ENCODE results near the gene MUC5B. TPM values are rescaled to one million over a fixed set of nuclear protein-coding genes. Genes with fewer than 3 reads are reported as not detected.
A peak's percentile ranks its signal among the peaks of the same experiment; 100 is the strongest.
"Not testable (repeated sequence)": the region's sequence is repeated elsewhere in the genome, so short reads cannot be mapped to it uniquely, and the experiment has no call there.

The MUC5B gene
- total and polyA plus RNA-seq, 9 donors = 0.02 to 35.3 (median 1.1) TPM; not detected in 1

DNA sequence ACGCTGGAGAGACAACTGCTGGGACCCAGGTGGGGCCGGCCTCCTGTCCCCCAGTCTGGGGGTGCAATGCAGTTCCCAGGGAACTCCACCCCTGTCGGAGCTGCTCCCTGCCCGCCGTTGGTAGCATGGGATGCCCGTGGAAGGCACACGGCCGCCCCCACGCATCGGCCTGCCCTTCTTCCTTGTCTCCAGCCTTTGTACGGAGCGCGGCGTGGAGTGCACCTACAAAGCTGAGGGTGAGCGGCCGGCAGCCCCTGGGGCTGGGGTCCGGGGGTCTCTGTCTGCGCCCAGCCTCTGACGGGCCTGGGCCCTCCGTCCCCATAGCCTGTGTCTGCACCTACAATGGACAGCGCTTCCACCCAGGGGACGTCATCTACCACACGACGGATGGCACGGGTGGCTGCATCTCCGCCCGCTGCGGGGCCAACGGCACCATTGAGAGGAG, 41.9 kb upstream of the MUC5B start:
- Histone ChIP-seq H3K27me3 (no peaks in the 10 kb centered on the region), H3K9me3 (no peaks in the 10 kb centered on the region), H3K4me1 (ENCODE audit: insufficient read depth) (no peaks in the 10 kb centered on the region), H3K27ac (no peak overlapping the region), H3K4me3 (no peak overlapping the region), H3K36me3 (no peaks in the 10 kb centered on the region)
- no peak for TF ChIP-seq EP300 (IDR thresholded peaks at IDR 0.05)
- no peak for TF ChIP-seq POLR2A (IDR thresholded peaks at IDR 0.05)
- TF ChIP-seq, protein P1, sequence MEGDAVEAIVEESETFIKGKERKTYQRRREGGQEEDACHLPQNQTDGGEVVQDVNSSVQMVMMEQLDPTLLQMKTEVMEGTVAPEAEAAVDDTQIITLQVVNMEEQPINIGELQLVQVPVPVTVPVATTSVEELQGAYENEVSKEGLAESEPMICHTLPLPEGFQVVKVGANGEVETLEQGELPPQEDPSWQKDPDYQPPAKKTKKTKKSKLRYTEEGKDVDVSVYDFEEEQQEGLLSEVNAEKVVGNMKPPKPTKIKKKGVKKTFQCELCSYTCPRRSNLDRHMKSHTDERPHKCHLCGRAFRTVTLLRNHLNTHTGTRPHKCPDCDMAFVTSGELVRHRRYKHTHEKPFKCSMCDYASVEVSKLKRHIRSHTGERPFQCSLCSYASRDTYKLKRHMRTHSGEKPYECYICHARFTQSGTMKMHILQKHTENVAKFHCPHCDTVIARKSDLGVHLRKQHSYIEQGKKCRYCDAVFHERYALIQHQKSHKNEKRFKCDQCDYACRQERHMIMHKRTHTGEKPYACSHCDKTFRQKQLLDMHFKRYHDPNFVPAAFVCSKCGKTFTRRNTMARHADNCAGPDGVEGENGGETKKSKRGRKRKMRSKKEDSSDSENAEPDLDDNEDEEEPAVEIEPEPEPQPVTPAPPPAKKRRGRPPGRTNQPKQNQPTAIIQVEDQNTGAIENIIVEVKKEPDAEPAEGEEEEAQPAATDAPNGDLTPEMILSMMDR (IDR thresholded peaks at IDR 0.05) = no peak
- DNase-seq = no peak
- 83 to 88% (median 88%) methylated on average over 29 of the region's 29 CpGs for WGBS, 3 donors
- intact Hi-C loops (cut with DNase I) = no loop called here

DNA sequence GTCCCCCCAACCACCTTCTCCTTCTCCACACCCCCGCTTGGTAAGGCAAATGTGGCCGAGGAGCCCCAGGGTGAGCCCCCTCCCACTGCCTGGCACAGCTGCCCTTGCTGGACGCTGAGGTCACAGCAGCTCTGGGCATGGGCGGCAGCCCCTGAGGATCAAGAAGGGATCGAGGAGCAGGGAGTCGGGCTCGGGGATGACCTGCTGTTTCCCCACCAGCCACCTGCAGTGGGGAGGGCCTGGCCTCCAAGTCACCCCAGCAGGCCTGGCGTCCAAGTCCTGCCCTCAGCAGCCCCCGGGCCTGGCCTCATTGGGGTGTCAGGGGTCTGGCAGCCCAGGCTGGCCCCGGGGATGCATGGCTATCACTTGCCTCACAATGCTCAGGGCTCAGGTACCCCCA, 41.4 kb upstream of the MUC5B start:
- no peak for DNase-seq
- TF ChIP-seq, protein P1 (IDR thresholded peaks at IDR 0.05) = no peak
- no peak for TF ChIP-seq POLR2A (IDR thresholded peaks at IDR 0.05)
- no peak for TF ChIP-seq EP300 (IDR thresholded peaks at IDR 0.05)
- Histone ChIP-seq H3K27me3 (no peaks in the 10 kb centered on the region), H3K36me3 (no peaks in the 10 kb centered on the region), H3K9me3 (no peaks in the 10 kb centered on the region), H3K27ac (no peak overlapping the region), H3K4me1 (ENCODE audit: insufficient read depth) (no peaks in the 10 kb centered on the region), H3K4me3 (no peak overlapping the region)
- WGBS, 3 donors = 66 to 88% (median 68%) methylated on average over 7 to 10 of the region's 10 CpGs
- intact Hi-C loops (cut with DNase I) = no loop called here

DNA sequence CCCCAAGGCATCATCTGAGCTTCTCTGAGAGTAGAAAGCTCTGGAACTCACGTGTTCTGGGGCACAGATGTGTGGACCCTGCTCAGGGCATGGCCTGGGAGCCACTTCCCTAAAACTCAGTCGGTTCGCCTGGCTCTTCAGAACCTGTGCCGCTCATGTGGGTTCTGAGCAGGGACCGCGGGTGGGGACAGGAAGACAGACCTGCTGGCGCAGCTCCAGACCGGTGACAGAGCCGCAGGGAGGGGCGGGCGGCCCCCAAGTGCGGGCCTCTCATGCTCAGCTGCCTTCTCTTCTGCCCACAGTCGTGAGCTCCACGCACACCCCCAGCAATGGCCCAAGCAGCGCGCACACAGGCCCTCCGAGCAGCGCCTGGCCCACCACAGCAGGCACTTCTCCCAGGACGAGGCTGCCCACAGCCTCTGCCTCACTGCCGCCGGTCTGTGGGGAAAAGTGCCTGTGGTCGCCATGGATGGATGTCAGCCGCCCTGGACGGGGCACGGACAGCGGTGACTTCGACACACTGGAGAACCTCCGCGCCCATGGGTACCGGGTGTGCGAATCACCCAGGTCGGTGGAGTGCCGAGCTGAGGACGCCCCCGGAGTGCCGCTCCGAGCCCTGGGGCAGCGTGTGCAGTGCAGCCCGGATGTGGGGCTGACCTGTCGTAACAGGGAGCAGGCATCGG, 40.9 kb upstream of the MUC5B start:
- TF ChIP-seq POLR2A (IDR thresholded peaks at IDR 0.05) = no peak
- TF ChIP-seq, protein P1 (IDR thresholded peaks at IDR 0.05) = no peak
- no peak for TF ChIP-seq EP300 (IDR thresholded peaks at IDR 0.05)
- H3K36me3 ChIP-seq = no peaks in the 10 kb centered on the region
- H3K27ac ChIP-seq = no peak overlapping the region
- no peaks in the 10 kb centered on the region for H3K4me1 ChIP-seq (ENCODE audit: insufficient read depth)
- no peaks in the 10 kb centered on the region for H3K9me3 ChIP-seq
- intact Hi-C loops (cut with DNase I) = no loop called here
- DNase-seq = no peak
- H3K4me3 ChIP-seq = no peak overlapping the region
- H3K27me3 ChIP-seq = no peaks in the 10 kb centered on the region
- WGBS, 3 donors = 83 to 85% (median 84%) methylated on average over 41 of the region's 41 CpGs

DNA sequence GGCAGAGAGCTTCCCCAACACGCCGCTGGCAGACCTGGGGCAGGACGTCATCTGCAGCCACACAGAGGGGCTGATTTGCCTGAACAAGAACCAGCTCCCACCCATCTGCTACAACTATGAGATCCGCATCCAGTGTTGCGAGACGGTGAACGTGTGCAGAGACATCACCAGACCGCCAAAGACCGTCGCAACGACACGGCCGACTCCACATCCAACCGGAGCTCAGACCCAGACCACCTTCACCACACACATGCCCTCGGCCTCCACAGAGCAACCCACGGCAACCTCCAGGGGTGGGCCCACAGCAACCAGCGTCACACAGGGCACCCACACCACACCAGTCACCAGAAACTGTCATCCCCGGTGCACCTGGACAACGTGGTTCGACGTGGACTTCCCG, 38.7 kb upstream of the MUC5B start:
- DNase-seq; H3K36me3 ChIP-seq; intact Hi-C loops (cut with DNase I); H3K4me1 ChIP-seq (ENCODE audit: insufficient read depth); H3K27ac ChIP-seq; H3K27me3 ChIP-seq; H3K4me3 ChIP-seq; H3K9me3 ChIP-seq: not testable (repeated sequence)
- WGBS, 3 donors = 89 to 94% (median 94%) methylated on average over 11 to 19 of the region's 22 CpGs

DNA sequence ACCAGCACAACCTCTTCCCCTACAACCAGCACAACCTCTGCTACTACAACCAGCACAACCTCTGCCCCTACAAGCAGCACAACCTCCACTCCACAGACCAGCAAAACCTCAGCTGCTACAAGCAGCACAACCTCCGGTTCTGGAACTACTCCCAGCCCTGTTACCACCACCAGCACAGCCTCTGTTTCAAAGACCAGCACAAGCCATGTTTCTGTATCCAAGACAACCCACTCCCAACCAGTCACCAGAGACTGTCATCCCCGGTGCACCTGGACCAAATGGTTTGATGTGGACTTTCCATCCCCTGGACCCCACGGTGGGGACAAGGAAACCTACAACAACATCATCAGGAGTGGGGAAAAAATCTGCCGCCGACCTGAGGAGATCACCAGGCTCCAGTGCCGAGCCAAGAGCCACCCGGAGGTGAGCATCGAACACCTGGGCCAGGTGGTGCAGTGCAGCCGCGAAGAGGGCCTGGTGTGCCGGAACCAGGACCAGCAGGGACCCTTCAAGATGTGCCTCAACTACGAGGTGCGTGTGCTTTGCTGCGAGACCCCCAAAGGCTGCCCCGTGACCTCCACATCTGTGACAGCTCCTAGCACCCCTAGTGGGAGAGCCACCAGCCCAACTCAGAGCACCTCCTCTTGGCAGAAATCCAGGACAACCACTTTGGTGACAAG, 34.3 kb upstream of the MUC5B start:
- H3K27ac ChIP-seq; H3K27me3 ChIP-seq; intact Hi-C loops (cut with DNase I); H3K4me1 ChIP-seq (ENCODE audit: insufficient read depth); H3K4me3 ChIP-seq; DNase-seq; H3K9me3 ChIP-seq; H3K36me3 ChIP-seq: not testable (repeated sequence)
- 70 to 83% (median 77%) methylated on average over 13 to 15 of the region's 15 CpGs for WGBS, 3 donors

DNA sequence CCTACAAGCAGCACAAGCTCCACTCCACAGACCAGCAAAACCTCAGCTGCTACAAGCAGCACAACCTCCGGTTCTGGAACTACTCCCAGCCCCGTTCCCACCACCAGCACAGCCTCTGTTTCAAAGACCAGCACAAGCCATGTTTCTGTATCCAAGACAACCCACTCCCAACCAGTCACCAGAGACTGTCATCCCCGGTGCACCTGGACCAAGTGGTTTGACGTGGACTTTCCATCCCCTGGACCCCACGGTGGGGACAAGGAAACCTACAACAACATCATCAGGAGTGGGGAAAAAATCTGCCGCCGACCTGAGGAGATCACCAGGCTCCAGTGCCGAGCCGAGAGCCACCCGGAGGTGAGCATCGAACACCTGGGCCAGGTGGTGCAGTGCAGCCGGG, 33.0 kb upstream of the MUC5B start:
- H3K36me3 ChIP-seq; H3K27me3 ChIP-seq; intact Hi-C loops (cut with DNase I); H3K9me3 ChIP-seq; H3K4me1 ChIP-seq (ENCODE audit: insufficient read depth); DNase-seq; H3K4me3 ChIP-seq; H3K27ac ChIP-seq: not testable (repeated sequence)
- WGBS, 3 donors = 69 to 82% (median 78%) methylated on average over 8 to 11 of the region's 12 CpGs

DNA sequence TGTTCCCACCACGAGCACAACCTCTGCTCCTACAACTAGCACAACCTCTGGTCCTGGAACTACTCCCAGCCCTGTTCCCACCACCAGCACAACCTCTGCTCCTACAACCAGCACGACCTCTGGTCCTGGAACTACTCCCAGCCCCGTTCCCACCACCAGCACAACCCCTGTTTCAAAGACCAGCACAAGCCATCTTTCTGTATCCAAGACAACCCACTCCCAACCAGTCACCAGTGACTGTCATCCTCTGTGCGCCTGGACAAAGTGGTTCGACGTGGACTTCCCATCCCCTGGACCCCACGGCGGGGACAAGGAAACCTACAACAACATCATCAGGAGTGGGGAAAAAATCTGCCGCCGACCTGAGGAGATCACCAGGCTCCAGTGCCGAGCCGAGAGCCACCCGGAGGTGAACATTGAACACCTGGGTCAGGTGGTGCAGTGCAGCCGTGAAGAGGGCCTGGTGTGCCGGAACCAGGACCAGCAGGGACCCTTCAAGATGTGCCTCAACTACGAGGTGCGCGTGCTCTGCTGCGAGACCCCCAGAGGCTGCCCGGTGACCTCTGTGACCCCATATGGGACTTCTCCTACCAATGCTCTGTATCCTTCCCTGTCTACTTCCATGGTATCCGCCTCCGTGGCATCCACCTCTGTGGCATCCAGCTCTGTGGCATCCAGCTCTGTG, 30.9 kb upstream of the MUC5B start:
- H3K9me3 ChIP-seq; H3K4me3 ChIP-seq; H3K36me3 ChIP-seq; H3K27ac ChIP-seq; H3K27me3 ChIP-seq; intact Hi-C loops (cut with DNase I); H3K4me1 ChIP-seq (ENCODE audit: insufficient read depth): not testable (repeated sequence)
- peak in 2 of 5 donors; percentile 6 to 13 for DNase-seq
- WGBS, 3 donors = 84 to 86% (median 84%) methylated on average over 22 of the region's 22 CpGs

Data from ovary (tissue), 9 donors.